GM18951 (cell line): ENCODE results near the gene NISCH.

ENCODE experiments used
- POLR2A ChIP-seq: IDR thresholded peaks from 4 replicates; pipeline ENCODE4 v1.6.1; 2011; ENCODE audit warnings: mild to moderate bottlenecking; ENCODE audit not compliant: insufficient read length, insufficient read depth; ENCODE audit errors: extremely low read depth
- in situ Hi-C: fragments of 300-500 bp; cut with MboI; formaldehyde crosslinking; loops from one replicate; pipeline ENCODE4 v1.12.0; 2022; ENCODE audit warnings: low sequenced_read_pairs, mixed read lengths, inconsistent platforms; ENCODE audit not compliant: unreplicated experiment

NISCH gene

GRCh38 chr3:52430416-52430810 lies 25.0 kb upstream of the NISCH start:
- TF ChIP-seq POLR2A, result no peak
- in situ Hi-C loops, result no loop called here

GRCh38 chr3:52431459-52432223 lies 23.8 kb upstream of the NISCH start:
- in situ Hi-C loops, result no loop called here
- no peak for TF ChIP-seq POLR2A

DNA sequence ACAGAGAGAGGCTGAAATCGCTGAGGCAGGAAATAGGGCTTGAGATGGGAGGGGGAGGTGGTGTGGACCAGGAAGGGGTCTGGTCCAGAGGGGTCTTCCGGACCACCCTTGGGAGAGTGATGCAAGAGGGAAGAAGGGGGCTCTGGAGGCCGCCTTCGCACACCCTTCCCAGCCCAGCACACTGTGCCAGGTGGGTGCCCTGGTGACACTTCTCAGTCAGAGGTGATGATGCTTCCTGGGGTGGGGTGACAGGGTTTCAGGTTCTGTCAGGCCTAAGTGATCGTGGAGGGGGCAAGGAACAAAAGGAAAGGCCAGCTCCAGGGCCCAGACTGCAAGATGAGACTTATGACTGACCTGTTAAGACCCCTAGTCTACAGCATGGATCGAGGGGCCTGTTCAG lies 23.2 kb upstream of the NISCH start:
- TF ChIP-seq POLR2A, result no peak
- in situ Hi-C loops, result no loop called here

- in situ Hi-C loops, result no loop called here
- TF ChIP-seq POLR2A, result no peak
Observed at GRCh38 chr3:52432691-52433141, 22.7 kb upstream of the NISCH start.

GRCh38 chr3:52433328-52433995 lies 21.9 kb upstream of the NISCH start:
- no peak for TF ChIP-seq POLR2A
- in situ Hi-C loops, result no loop called here

DNA sequence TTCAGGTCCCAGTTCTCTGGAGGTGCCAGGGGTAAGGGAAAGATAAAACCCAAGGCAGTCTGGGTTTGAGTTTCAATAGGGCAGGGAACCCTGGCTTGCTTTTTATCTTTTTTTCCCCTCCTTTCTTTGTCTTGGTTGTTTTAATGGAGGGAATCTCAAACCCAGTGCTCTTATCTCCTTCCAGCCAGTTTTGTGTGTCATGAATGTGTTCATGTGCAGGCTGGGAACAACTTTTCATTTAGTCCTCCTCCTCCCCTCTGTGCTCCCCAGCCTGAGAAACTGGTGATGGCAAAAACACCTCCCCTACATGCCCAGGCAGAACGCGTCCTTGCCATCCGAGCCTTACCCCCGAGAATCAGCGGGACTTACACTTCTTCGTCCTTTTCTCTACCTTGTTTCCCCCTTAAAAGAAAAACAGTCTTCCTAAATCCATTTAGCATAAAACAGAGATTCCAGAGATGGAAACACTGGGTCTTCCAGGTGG lies 21.4 kb upstream of the NISCH start:
- in situ Hi-C loops, result no loop called here
- TF ChIP-seq POLR2A, result no peak

- in situ Hi-C loops, result no loop called here
- TF ChIP-seq POLR2A, result no peak
Observed at GRCh38 chr3:52434491-52435115, 20.8 kb upstream of the NISCH start.

GRCh38 chr3:52435246-52436101 lies 19.9 kb upstream of the NISCH start:
- in situ Hi-C loops, result no loop called here
- no peak for TF ChIP-seq POLR2A

GRCh38 chr3:52436500-52437149 lies 18.8 kb upstream of the NISCH start:
- in situ Hi-C loops, result no loop called here

DNA sequence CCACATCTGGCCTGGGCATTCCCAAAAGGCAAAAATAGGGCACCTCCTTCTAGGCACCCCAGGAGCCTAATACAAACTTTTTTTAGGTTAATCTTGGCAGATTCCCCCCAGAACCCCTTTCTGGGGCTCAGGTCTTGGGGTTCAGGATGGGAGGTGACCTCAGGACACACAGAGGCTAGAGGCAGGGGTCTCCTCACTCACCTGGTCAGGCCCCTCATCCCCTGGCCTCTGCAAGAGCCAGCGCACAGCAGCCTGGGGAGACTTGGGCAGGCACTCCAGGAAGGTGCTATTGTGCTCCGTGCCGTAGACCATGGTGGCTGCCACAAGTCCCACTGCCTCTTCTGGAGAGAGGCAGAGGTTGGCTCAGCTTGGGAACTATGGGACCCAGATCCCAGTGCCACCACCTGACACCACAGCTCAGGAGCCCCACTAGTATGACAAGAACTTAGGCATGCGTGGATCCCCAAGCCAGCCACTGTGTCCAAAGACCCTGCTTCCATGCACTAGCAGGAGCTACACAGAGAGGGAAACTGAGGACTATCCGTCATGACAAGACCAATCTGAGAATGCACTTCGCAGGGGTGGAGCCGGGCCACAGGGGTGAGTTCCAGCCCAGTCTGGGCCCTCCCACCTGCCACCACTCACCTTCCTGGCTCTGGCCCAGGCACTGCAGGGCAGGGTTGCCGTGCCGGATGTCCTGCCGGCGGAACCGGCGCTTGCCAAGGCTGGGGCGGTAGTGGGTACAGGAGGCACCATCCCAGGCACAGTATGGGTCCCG lies 17.9 kb upstream of the NISCH start:
- TF ChIP-seq POLR2A, result no peak
- in situ Hi-C loops, result no loop called here

More at GRCh38 chr3:52436500-52437149, 18.8 kb upstream of the NISCH start:
- TF ChIP-seq POLR2A, result no peak

DNA sequence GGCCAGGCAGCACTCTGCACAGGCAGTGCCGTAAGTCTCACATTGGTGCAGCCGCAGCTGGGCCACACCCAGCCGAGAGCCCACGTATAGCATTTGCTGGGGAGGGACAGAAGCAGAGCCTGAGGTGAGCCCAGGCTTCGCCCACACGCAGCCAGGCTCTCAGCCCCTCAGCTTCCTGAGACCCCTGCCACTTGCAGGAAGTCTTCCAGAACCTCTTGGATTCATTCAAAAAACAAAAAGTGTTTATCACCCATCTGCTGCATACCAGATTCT lies 17.4 kb upstream of the NISCH start:
- no peak for TF ChIP-seq POLR2A
- in situ Hi-C loops, result no loop called here
